Effector memory CD8-positive, alpha-beta T cell (primary cell): ENCODE data around the gene EEF2K.

Experiments used
- ATAC-seq: fragments of 150-1000 bp; cut with Tn5 transposase; replicated peaks from 2 replicates; pipeline ENCODE4 v1.10.0; 2021; ENCODE audit warnings: mild to moderate bottlenecking, moderate library complexity
- DNase-seq, 3 experiments: peaks; one replicate each; pipeline ENCODE4 v3.0.0; 2021
- H3K27ac Mint-ChIP-seq, 2 donors: one replicate each; pipeline ENCODE4 v1.8.0; 2022; ENCODE audit warnings: mild to moderate bottlenecking in 2 of 2, mixed read lengths in 2 of 2, moderate library complexity in 2 of 2
- H3K27me3 Mint-ChIP-seq, 2 donors: one replicate each; pipeline ENCODE4 v1.8.0; 2022; ENCODE audit warnings: mixed read lengths in 2 of 2
- H3K36me3 Mint-ChIP-seq: one replicate; pipeline ENCODE4 v1.8.0; 2022; ENCODE audit warnings: mild to moderate bottlenecking, moderate library complexity, mixed read lengths; ENCODE audit not compliant: insufficient read depth
- H3K4me1 Mint-ChIP-seq, 2 donors: one replicate each; pipeline ENCODE4 v1.8.0; 2022; ENCODE audit warnings: low read depth in 2 of 2, mixed read lengths in 2 of 2
- H3K4me3 Mint-ChIP-seq, 2 donors: one replicate each; pipeline ENCODE4 v1.8.0; 2022; ENCODE audit warnings: mild to moderate bottlenecking in 2 of 2, mixed read lengths in 2 of 2, moderate library complexity in 2 of 2
- H3K9me3 Mint-ChIP-seq, 2 donors: one replicate each; pipeline ENCODE4 v1.8.0; 2022; ENCODE audit warnings: mixed read lengths in 2 of 2

EEF2K gene

GRCh38 chr16:22316411-22316811, 110.3 kb downstream of the EEF2K start:
- no peaks in the 10 kb centered on the region for H3K27me3 Mint-ChIP-seq
- H3K36me3 Mint-ChIP-seq, result peaks cover 81% of the 10 kb centered on the region
- no peak overlapping the region for H3K4me3 Mint-ChIP-seq
- H3K9me3 Mint-ChIP-seq, result no peaks in the 10 kb centered on the region
- ATAC-seq, result no peak
- H3K27ac Mint-ChIP-seq, result peak overlapping the region in 1 of 2 donors; percentile 10
- H3K4me1 Mint-ChIP-seq, result peaks cover 0 to 6% of the 10 kb centered on the region in 2 donors
- no peak for DNase-seq

- peaks cover 0 to 6% of the 10 kb centered on the region in 2 donors for H3K4me1 Mint-ChIP-seq
- H3K27me3 Mint-ChIP-seq, result no peaks in the 10 kb centered on the region
- H3K9me3 Mint-ChIP-seq, result no peaks in the 10 kb centered on the region
- peaks cover 74% of the 10 kb centered on the region for H3K36me3 Mint-ChIP-seq
- no peak overlapping the region for H3K4me3 Mint-ChIP-seq
- H3K27ac Mint-ChIP-seq, result peak overlapping the region in 1 of 2 donors; percentile 63
- ATAC-seq, result no peak
- DNase-seq, result no peak
Measured at GRCh38 chr16:22317001-22317530, 111.0 kb downstream of the EEF2K start.

- no peaks in the 10 kb centered on the region for H3K9me3 Mint-ChIP-seq
- H3K4me3 Mint-ChIP-seq, result no peak overlapping the region
- DNase-seq (no peak), ATAC-seq (no peak)
- H3K27ac Mint-ChIP-seq, result peak overlapping the region in 1 of 2 donors; percentile 63
- peaks cover 73% of the 10 kb centered on the region for H3K36me3 Mint-ChIP-seq
- H3K4me1 Mint-ChIP-seq, result peaks cover 0 to 6% of the 10 kb centered on the region in 2 donors
- H3K27me3 Mint-ChIP-seq, result no peaks in the 10 kb centered on the region
Measured at GRCh38 chr16:22317625-22318024, 111.5 kb downstream of the EEF2K start.

- no peak overlapping the region for H3K4me3 Mint-ChIP-seq
- peak; percentile 45 for ATAC-seq
- peaks cover 74% of the 10 kb centered on the region for H3K36me3 Mint-ChIP-seq
- peaks cover 0 to 6% of the 10 kb centered on the region in 2 donors for H3K4me1 Mint-ChIP-seq
- H3K27ac Mint-ChIP-seq, result no peak overlapping the region
- no peaks in the 10 kb centered on the region for H3K9me3 Mint-ChIP-seq
- DNase-seq, result peak; percentile 60 to 70 (median 63)
- no peaks in the 10 kb centered on the region for H3K27me3 Mint-ChIP-seq
Measured at GRCh38 chr16:22318690-22319358, 112.7 kb downstream of the EEF2K start.

- Mint-ChIP-seq H3K27me3 (no peaks in the 10 kb centered on the region), H3K9me3 (no peaks in the 10 kb centered on the region), H3K4me1 (peaks cover 0 to 6% of the 10 kb centered on the region in 2 donors), H3K4me3 (no peak overlapping the region), H3K36me3 (peaks cover 68% of the 10 kb centered on the region), H3K27ac (peak overlapping the region in 1 of 2 donors; percentile 79)
- DNase-seq (no peak), ATAC-seq (no peak)
Measured at GRCh38 chr16:22320572-22321339, 114.7 kb downstream of the EEF2K start.

GRCh38 chr16:22321340-22322001, 115.4 kb downstream of the EEF2K start:
- Mint-ChIP-seq H3K27ac (peak overlapping the region in 1 of 2 donors; percentile 79), H3K36me3 (peaks cover 62% of the 10 kb centered on the region), H3K9me3 (no peaks in the 10 kb centered on the region), H3K4me3 (no peak overlapping the region), H3K27me3 (no peaks in the 10 kb centered on the region), H3K4me1 (peaks cover 0 to 6% of the 10 kb centered on the region in 2 donors)
- peak; percentile 90 for ATAC-seq
- peak; percentile 61 to 65 (median 64) for DNase-seq

- H3K4me3 Mint-ChIP-seq, result no peak overlapping the region
- H3K4me1 Mint-ChIP-seq, result peaks cover 0 to 6% of the 10 kb centered on the region in 2 donors
- H3K27ac Mint-ChIP-seq, result peak overlapping the region; percentile 25 to 49
- H3K27me3 Mint-ChIP-seq, result no peaks in the 10 kb centered on the region
- no peak for DNase-seq
- no peak for ATAC-seq
- no peaks in the 10 kb centered on the region for H3K9me3 Mint-ChIP-seq
- H3K36me3 Mint-ChIP-seq, result peaks cover 57% of the 10 kb centered on the region
Measured at GRCh38 chr16:22322021-22322471, 116.0 kb downstream of the EEF2K start.

GRCh38 chr16:22322741-22323140, 116.7 kb downstream of the EEF2K start:
- peaks cover 0 to 6% of the 10 kb centered on the region in 2 donors for H3K4me1 Mint-ChIP-seq
- ATAC-seq (no peak), DNase-seq (no peak)
- no peak overlapping the region for H3K4me3 Mint-ChIP-seq
- peaks cover 50% of the 10 kb centered on the region for H3K36me3 Mint-ChIP-seq
- H3K9me3 Mint-ChIP-seq, result no peaks in the 10 kb centered on the region
- H3K27me3 Mint-ChIP-seq, result no peaks in the 10 kb centered on the region
- peak overlapping the region; percentile 25 to 49 for H3K27ac Mint-ChIP-seq

- DNase-seq (no peak), ATAC-seq (no peak)
- Mint-ChIP-seq H3K4me1 (peaks cover 0 to 6% of the 10 kb centered on the region in 2 donors), H3K36me3 (peaks cover 49% of the 10 kb centered on the region), H3K9me3 (no peaks in the 10 kb centered on the region), H3K4me3 (no peak overlapping the region), H3K27ac (peak overlapping the region; percentile 82 to 86), H3K27me3 (no peaks in the 10 kb centered on the region)
Measured at GRCh38 chr16:22323173-22323958, 117.3 kb downstream of the EEF2K start.

GRCh38 chr16:22323959-22324786, 118.1 kb downstream of the EEF2K start:
- Mint-ChIP-seq H3K27ac (peak overlapping the region; percentile 82 to 86), H3K9me3 (no peaks in the 10 kb centered on the region)

GRCh38 chr16:22324787-22325597, 118.9 kb downstream of the EEF2K start:
- Mint-ChIP-seq H3K36me3 (peaks cover 45% of the 10 kb centered on the region), H3K4me3 (no peak overlapping the region), H3K27ac (peak overlapping the region; percentile 82 to 86), H3K4me1 (peaks cover 0 to 9% of the 10 kb centered on the region in 2 donors), H3K27me3 (no peaks in the 10 kb centered on the region), H3K9me3 (no peaks in the 10 kb centered on the region)
- ATAC-seq, result no peak
- no peak for DNase-seq

More at GRCh38 chr16:22323959-22324786, 118.1 kb downstream of the EEF2K start:
- Mint-ChIP-seq H3K4me3 (no peak overlapping the region), H3K36me3 (peaks cover 49% of the 10 kb centered on the region), H3K27me3 (no peaks in the 10 kb centered on the region), H3K4me1 (peaks cover 0 to 7% of the 10 kb centered on the region in 2 donors)
- ATAC-seq (no peak), DNase-seq (no peak)
